Neuronal stem cell (in vitro differentiated cells): Measurements from ENCODE around the gene CABP2.

Experiments used
- DNase-seq: peaks from one replicate; pipeline ENCODE4 v3.0.0-alpha.2; 2013; ENCODE audit warnings: low spot score
- H2AFZ ChIP-seq: one replicate; pipeline ENCODE4 v1.6.1; 2013; ENCODE audit warnings: mild to moderate bottlenecking, low read length, inconsistent platforms
- H2AK5ac ChIP-seq: 2 replicates; pipeline ENCODE4 v1.6.1; 2013; ENCODE audit warnings: low read depth, mild to moderate bottlenecking, inconsistent platforms, low read length, moderate library complexity, mixed read lengths
- H2BK120ac ChIP-seq: 2 replicates; pipeline ENCODE4 v1.6.1; 2013; ENCODE audit warnings: low read depth, mild to moderate bottlenecking, inconsistent platforms, low read length, moderate library complexity, mixed read lengths
- H2BK12ac ChIP-seq: one replicate; pipeline ENCODE4 v1.6.1; 2013; ENCODE audit warnings: low read length, inconsistent platforms
- H2BK15ac ChIP-seq: 2 replicates; pipeline ENCODE4 v1.6.1; 2013; ENCODE audit warnings: mild to moderate bottlenecking, low read length, inconsistent platforms, mixed read lengths
- H2BK5ac ChIP-seq: one replicate; pipeline ENCODE4 v1.6.1; 2013; ENCODE audit warnings: inconsistent platforms, mild to moderate bottlenecking, low read length, moderate library complexity
- H3K14ac ChIP-seq: one replicate; pipeline ENCODE4 v1.6.1; 2013; ENCODE audit warnings: low read length, inconsistent platforms
- H3K18ac ChIP-seq: 2 replicates; pipeline ENCODE4 v1.6.1; 2013; ENCODE audit warnings: low read length, inconsistent platforms
- H3K23ac ChIP-seq: 2 replicates; pipeline ENCODE4 v1.6.1; 2013; ENCODE audit warnings: low read depth, mild to moderate bottlenecking, mixed read lengths, low read length, inconsistent platforms; ENCODE audit not compliant: poor library complexity
- H3K27ac ChIP-seq: replicated peaks from 3 replicates; pipeline ENCODE4 v1.5.1; 2013; ENCODE audit warnings: low read length, inconsistent platforms
- H3K27me3 ChIP-seq, 3 experiments: 2 replicates each; pipeline ENCODE4 v1.6.1; 2013; ENCODE audit warnings: low read length in 3 of 3, mild to moderate bottlenecking in 2 of 3, inconsistent platforms in 1 of 3, low read depth in 1 of 3, mixed read lengths in 1 of 3, moderate library complexity in 1 of 3; ENCODE audit not compliant: control insufficient read depth in 3 of 3, insufficient read depth in 3 of 3
- H3K36me3 ChIP-seq, 2 donors: replicated peaks in 1 of 2; 2 replicates each; pipeline ENCODE4 v1.6.1; 2013; ENCODE audit warnings: low read length in 2 of 2; ENCODE audit not compliant: control insufficient read depth in 2 of 2, insufficient read depth in 2 of 2
- H3K4ac ChIP-seq: 2 replicates; pipeline ENCODE4 v1.6.1; 2013; ENCODE audit warnings: inconsistent platforms, mild to moderate bottlenecking, low read length, moderate library complexity
- H3K4me1 ChIP-seq, 2 donors: 1 replicate in 1 of 2; 2 replicates in 1 of 2; pipeline ENCODE4 v1.6.1; 2013; ENCODE audit warnings: low read length in 2 of 2, low read depth in 1 of 2; ENCODE audit not compliant: control insufficient read depth in 2 of 2, insufficient read depth in 1 of 2
- H3K4me2 ChIP-seq: one replicate; pipeline ENCODE4 v1.6.1; 2013; ENCODE audit warnings: mild to moderate bottlenecking, low read length, inconsistent platforms; ENCODE audit not compliant: insufficient read depth, poor library complexity, severe bottlenecking
- H3K4me3 ChIP-seq, 2 donors: 2 replicates each; pipeline ENCODE4 v1.5.1; 2013; ENCODE audit warnings: low read length in 2 of 2, mild to moderate bottlenecking in 2 of 2, inconsistent platforms in 1 of 2, moderate library complexity in 1 of 2
- H3K79me1 ChIP-seq: one replicate; pipeline ENCODE4 v1.6.1; 2013; ENCODE audit warnings: low read depth, mild to moderate bottlenecking, inconsistent platforms, low read length, moderate library complexity
- H3K9ac ChIP-seq: one replicate; pipeline ENCODE4 v1.6.1; 2013; ENCODE audit warnings: mild to moderate bottlenecking, low read depth, low read length, inconsistent platforms; ENCODE audit not compliant: poor library complexity
- H3K9me3 ChIP-seq, 2 donors: replicated peaks in 1 of 2; 2 replicates each; pipeline versions ENCODE3 to v1.6.1; 2013; ENCODE audit warnings: low read length in 2 of 2, mild to moderate bottlenecking in 2 of 2, inconsistent platforms in 1 of 2, low read depth in 1 of 2, mixed read lengths in 1 of 2, moderate library complexity in 1 of 2; ENCODE audit not compliant: control insufficient read depth in 2 of 2, insufficient read depth in 1 of 2
- H4K8ac ChIP-seq: one replicate; pipeline ENCODE4 v1.6.1; 2013; ENCODE audit warnings: low read depth, mild to moderate bottlenecking, inconsistent platforms, low read length, moderate library complexity
- H4K91ac ChIP-seq: one replicate; pipeline ENCODE4 v1.6.1; 2013; ENCODE audit warnings: low read length, low read depth, mild to moderate bottlenecking, inconsistent platforms; ENCODE audit not compliant: poor library complexity
- WGBS, 2 donors: extraction: QIAGEN DNeasy Blood & Tissue Kit; methylation state at CpG; one replicate each; pipeline ENCODE4 v1.1.7; 2013; ENCODE audit warnings: missing lambda C conversion rate in 2 of 2, mixed read lengths in 1 of 2; ENCODE audit not compliant: insufficient read length in 2 of 2, insufficient replicate concordance in 1 of 2; ENCODE audit errors: extremely low coverage in 2 of 2; 5-methylcytosine and 5-hydroxymethylcytosine counted together

Gene CABP2

GRCh38 chr11:67510023-67510345 is 13.3 kb downstream of the CABP2 start:
- H4K8ac ChIP-seq: no peak overlapping the region
- H3K36me3 ChIP-seq: peaks cover 0 to 8% of the 10 kb centered on the region in 2 donors
- no peak overlapping the region for H4K91ac ChIP-seq
- H3K27me3 ChIP-seq: peaks cover 0 to 10% (median 7%) of the 10 kb centered on the region in 3 experiments
- H2BK12ac ChIP-seq: no peak overlapping the region
- no peak overlapping the region for H2AFZ ChIP-seq
- H3K79me1 ChIP-seq: peaks cover 8% of the 10 kb centered on the region
- H3K23ac ChIP-seq: no peak overlapping the region
- no peak overlapping the region for H3K4ac ChIP-seq
- no peak overlapping the region for H2BK5ac ChIP-seq
- no peak overlapping the region for H3K27ac ChIP-seq
- no peak overlapping the region for H3K4me2 ChIP-seq
- H2AK5ac ChIP-seq: no peak overlapping the region
- DNase-seq: no peak
- H3K9ac ChIP-seq: no peak overlapping the region
- WGBS, 2 donors: no CpG with 5 or more reads among the region's 3 CpGs
- H3K18ac ChIP-seq: no peak overlapping the region
- H3K9me3 ChIP-seq: no peaks in the 10 kb centered on the region
- H2BK120ac ChIP-seq: no peak overlapping the region
- H3K4me3 ChIP-seq: no peak overlapping the region
- H3K14ac ChIP-seq: no peak overlapping the region
- H3K4me1 ChIP-seq: peaks cover 15 to 20% of the 10 kb centered on the region in 2 donors
- H2BK15ac ChIP-seq: no peak overlapping the region

GRCh38 chr11:67508486-67509121 is 14.6 kb downstream of the CABP2 start:
- H3K9me3 ChIP-seq: no peaks in the 10 kb centered on the region
- peaks cover 0 to 4% (median 3%) of the 10 kb centered on the region in 3 experiments for H3K27me3 ChIP-seq
- H3K4me2 ChIP-seq: peak overlapping the region; percentile 86
- H2BK12ac ChIP-seq: no peak overlapping the region
- H2BK120ac ChIP-seq: no peak overlapping the region
- H3K14ac ChIP-seq: peak overlapping the region; percentile 97
- H4K8ac ChIP-seq: no peak overlapping the region
- peak overlapping the region; percentile 83 to 93 for H3K4me3 ChIP-seq
- peak overlapping the region; percentile 97 for H3K18ac ChIP-seq
- no peak overlapping the region for H4K91ac ChIP-seq
- peak overlapping the region; percentile 99 for H2AFZ ChIP-seq
- H3K79me1 ChIP-seq: peaks cover 11% of the 10 kb centered on the region
- peak; percentile 99 for DNase-seq
- peaks cover 18 to 23% of the 10 kb centered on the region in 2 donors for H3K4me1 ChIP-seq
- H2AK5ac ChIP-seq: no peak overlapping the region
- WGBS, 2 donors: no CpG with 5 or more reads among the region's 57 CpGs
- H3K9ac ChIP-seq: peak overlapping the region; percentile 88
- H3K4ac ChIP-seq: no peak overlapping the region
- H2BK15ac ChIP-seq: no peak overlapping the region
- peak overlapping the region; percentile 95 for H3K23ac ChIP-seq
- H3K27ac ChIP-seq: peak overlapping the region; percentile 91
- peaks cover 0 to 8% of the 10 kb centered on the region in 2 donors for H3K36me3 ChIP-seq
- peak overlapping the region; percentile 71 for H2BK5ac ChIP-seq

- Histone ChIP-seq H3K9ac (peak within 1 kb of the TSS; percentile 88), H3K23ac (peak within 1 kb of the TSS; percentile 95), H2BK5ac (peak within 1 kb of the TSS; percentile 71), H4K91ac (peak within 1 kb of the TSS; percentile 38), H3K4me1 (peaks cover 20 to 29% of the 10 kb centered on the region in 2 donors), H3K4ac (no peak within 1 kb of the TSS), H4K8ac (peak within 1 kb of the TSS; percentile 32), H3K14ac (peak within 1 kb of the TSS; percentile 97), H3K4me3 (peak within 1 kb of the TSS; percentile 83 to 93), H3K9me3 (no peaks in the 10 kb centered on the region), H3K79me1 (peaks cover 13% of the 10 kb centered on the region), H3K18ac (peak within 1 kb of the TSS; percentile 97), H3K36me3 (peaks cover 0 to 11% of the 10 kb centered on the region in 2 donors), H2BK15ac (peak within 1 kb of the TSS; percentile 56), H3K27me3 (peaks cover 0 to 3% (median 2%) of the 10 kb centered on the region in 3 experiments), H3K27ac (peak within 1 kb of the TSS; percentile 91), H2AK5ac (peak within 1 kb of the TSS; percentile 96), H2BK12ac (peak within 1 kb of the TSS; percentile 63), H2BK120ac (no peak within 1 kb of the TSS), H3K4me2 (peak within 1 kb of the TSS; percentile 86), H2AFZ (peak within 1 kb of the TSS; percentile 99)
- DNase-seq: peak; percentile 99
- WGBS, 2 donors: no CpG with 5 or more reads among the region's 57 CpGs
Observed at GRCh38 chr11:67507864-67508485, 15.3 kb downstream of the CABP2 start, which contains the start of gene CDK2AP2. CDK2AP2 (minus strand) TSS chr11:67508162; CDS start chr11:67508082, 80 bp downstream.

- Histone ChIP-seq H3K4me1 (peaks cover 20 to 29% of the 10 kb centered on the region in 2 donors), H2BK5ac (peak overlapping the region; percentile 48), H3K9me3 (no peaks in the 10 kb centered on the region), H2AFZ (peak overlapping the region; percentile 97), H3K27me3 (peaks cover 0 to 3% (median 2%) of the 10 kb centered on the region in 3 experiments), H3K79me1 (peaks cover 13% of the 10 kb centered on the region), H2AK5ac (peak overlapping the region; percentile 96), H3K27ac (peak overlapping the region; percentile 71), H3K36me3 (peaks cover under 1 to 17% of the 10 kb centered on the region in 2 donors), H3K14ac (peak overlapping the region; percentile 67), H3K4me2 (peak overlapping the region; percentile 85), H3K9ac (peak overlapping the region; percentile 88), H3K23ac (peak overlapping the region; percentile 95), H3K4ac (no peak overlapping the region), H3K18ac (peak overlapping the region; percentile 85), H3K4me3 (peak overlapping the region; percentile 83), H2BK12ac (peak overlapping the region; percentile 63), H4K91ac (peak overlapping the region; percentile 38), H4K8ac (peak overlapping the region; percentile 32), H2BK120ac (no peak overlapping the region), H2BK15ac (peak overlapping the region; percentile 56)
- WGBS, 2 donors: no CpG with 5 or more reads among the region's 33 CpGs
- no peak for DNase-seq
Observed at GRCh38 chr11:67507242-67507863, 15.9 kb downstream of the CABP2 start.
